Measurements from ENCODE around the gene PTH2.
A peak's percentile ranks its signal among the peaks of the same experiment; 100 is the strongest.

PTH2 gene

GRCh38 chr19:49440439-49441209 lies 17.4 kb upstream of the PTH2 start:
- Histone ChIP-seq H3K9me3 (ENCODE audit: severe bottlenecking) (no peaks in the 10 kb centered on the region), H3K4me3 (ENCODE audit: low read depth, low read length) (peak overlapping the region; percentile 97), H3K27me3 (ENCODE audit: insufficient read depth, low read depth, severe bottlenecking) (no peaks in the 10 kb centered on the region), H3K27ac (peak overlapping the region; percentile 84), H3K36me3 (peaks cover 14% of the 10 kb centered on the region)
- TF ChIP-seq CTCF (IDR thresholded peaks at IDR 0.05; ENCODE audit: low read depth, low read length) = no peak
- DNase-seq = peak; percentile 60

- H3K27ac ChIP-seq = peak overlapping the region; percentile 84
- H3K4me3 ChIP-seq (ENCODE audit: low read depth, low read length) = peak overlapping the region; percentile 97
- no peak for DNase-seq
- H3K36me3 ChIP-seq = peaks cover 22% of the 10 kb centered on the region
- H3K27me3 ChIP-seq (ENCODE audit: insufficient read depth, low read depth, severe bottlenecking) = no peaks in the 10 kb centered on the region
- TF ChIP-seq CTCF (IDR thresholded peaks at IDR 0.05; ENCODE audit: low read depth, low read length) = no peak
- H3K9me3 ChIP-seq (ENCODE audit: severe bottlenecking) = no peaks in the 10 kb centered on the region
Observed at GRCh38 chr19:49439836-49440235, 16.6 kb upstream of the PTH2 start.

GRCh38 chr19:49438261-49438660 lies 15.0 kb upstream of the PTH2 start:
- Histone ChIP-seq H3K27ac (peak overlapping the region; percentile 84), H3K4me3 (ENCODE audit: low read depth, low read length) (peak overlapping the region; percentile 97), H3K36me3 (peaks cover 34% of the 10 kb centered on the region), H3K9me3 (ENCODE audit: severe bottlenecking) (no peaks in the 10 kb centered on the region), H3K27me3 (ENCODE audit: insufficient read depth, low read depth, severe bottlenecking) (no peaks in the 10 kb centered on the region)
- no peak for TF ChIP-seq CTCF (IDR thresholded peaks at IDR 0.05; ENCODE audit: low read depth, low read length)
- peak; percentile 84 for DNase-seq

- H3K36me3 ChIP-seq = peaks cover 44% of the 10 kb centered on the region
- peak overlapping the region; percentile 97 for H3K4me3 ChIP-seq (ENCODE audit: low read depth, low read length)
- H3K9me3 ChIP-seq (ENCODE audit: severe bottlenecking) = no peaks in the 10 kb centered on the region
- peak overlapping the region; percentile 84 for H3K27ac ChIP-seq
- no peak for TF ChIP-seq CTCF (IDR thresholded peaks at IDR 0.05; ENCODE audit: low read depth, low read length)
- no peaks in the 10 kb centered on the region for H3K27me3 ChIP-seq (ENCODE audit: insufficient read depth, low read depth, severe bottlenecking)
- peak; percentile 95 for DNase-seq
Observed at GRCh38 chr19:49437231-49437630, 14.0 kb upstream of the PTH2 start.

GRCh38 chr19:49436381-49437017 lies 13.3 kb upstream of the PTH2 start:
- Histone ChIP-seq H3K4me3 (ENCODE audit: low read depth, low read length) (peak overlapping the region; percentile 18), H3K27ac (peak overlapping the region; percentile 84), H3K27me3 (ENCODE audit: insufficient read depth, low read depth, severe bottlenecking) (no peaks in the 10 kb centered on the region), H3K9me3 (ENCODE audit: severe bottlenecking) (no peaks in the 10 kb centered on the region), H3K36me3 (peaks cover 52% of the 10 kb centered on the region)
- no peak for TF ChIP-seq CTCF (IDR thresholded peaks at IDR 0.05; ENCODE audit: low read depth, low read length)
- DNase-seq = peak; percentile 56

All from WERI-Rb-1 (cell line).